ENCODE measurements around the gene ATP12A.

Gene ATP12A

DNA sequence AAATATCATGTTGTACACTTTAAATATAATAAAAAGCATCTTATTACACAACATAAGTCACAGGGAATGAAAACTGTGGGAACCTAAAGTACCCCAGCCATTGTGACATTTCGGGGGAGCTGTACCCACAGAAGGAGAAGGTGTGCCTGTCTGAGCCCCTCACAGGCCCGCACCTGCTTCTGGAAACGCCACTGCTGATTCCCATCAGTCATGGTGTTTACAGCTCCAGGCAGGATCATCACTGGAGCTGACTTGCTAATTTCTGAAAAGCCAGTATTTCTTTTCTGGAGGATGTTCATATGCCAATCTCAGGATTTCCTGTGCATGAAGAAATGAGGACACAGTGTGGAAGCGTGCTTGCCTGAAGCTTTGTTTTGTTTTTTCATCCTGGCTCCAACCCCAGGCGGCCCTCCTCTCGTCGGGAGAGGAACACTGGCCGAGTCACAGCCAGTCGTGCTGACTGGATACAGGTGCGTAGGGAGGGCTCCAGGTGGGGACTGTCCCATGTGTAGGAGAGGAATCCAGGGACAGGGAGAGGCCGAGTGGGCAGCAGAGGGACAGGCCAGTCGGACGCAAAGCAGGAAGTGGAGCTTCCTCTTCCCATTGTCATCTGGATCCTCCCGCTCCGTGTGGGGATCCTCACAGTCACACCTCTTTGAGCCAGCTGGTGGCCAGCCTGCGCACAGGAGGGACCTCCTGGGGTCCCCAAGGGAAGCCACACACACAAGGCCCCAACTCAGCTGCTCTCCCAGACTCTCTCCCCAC is 4.2 kb upstream of the ATP12A start:
- ChIA-PET CTCF (interaction anchor here (1.0 kb wide), 1 partner anchor 18 kb away, joined by 5 read pairs; no protein-coding TSS in a partner anchor), POLR2A (interaction anchor here (0.6 kb wide), 1 partner anchor 540 kb away, joined by 3 read pairs; no protein-coding TSS in a partner anchor)
- no peak for DNase-seq (ENCODE audit: extremely low spot score)
- TF ChIP-seq, protein P1, sequence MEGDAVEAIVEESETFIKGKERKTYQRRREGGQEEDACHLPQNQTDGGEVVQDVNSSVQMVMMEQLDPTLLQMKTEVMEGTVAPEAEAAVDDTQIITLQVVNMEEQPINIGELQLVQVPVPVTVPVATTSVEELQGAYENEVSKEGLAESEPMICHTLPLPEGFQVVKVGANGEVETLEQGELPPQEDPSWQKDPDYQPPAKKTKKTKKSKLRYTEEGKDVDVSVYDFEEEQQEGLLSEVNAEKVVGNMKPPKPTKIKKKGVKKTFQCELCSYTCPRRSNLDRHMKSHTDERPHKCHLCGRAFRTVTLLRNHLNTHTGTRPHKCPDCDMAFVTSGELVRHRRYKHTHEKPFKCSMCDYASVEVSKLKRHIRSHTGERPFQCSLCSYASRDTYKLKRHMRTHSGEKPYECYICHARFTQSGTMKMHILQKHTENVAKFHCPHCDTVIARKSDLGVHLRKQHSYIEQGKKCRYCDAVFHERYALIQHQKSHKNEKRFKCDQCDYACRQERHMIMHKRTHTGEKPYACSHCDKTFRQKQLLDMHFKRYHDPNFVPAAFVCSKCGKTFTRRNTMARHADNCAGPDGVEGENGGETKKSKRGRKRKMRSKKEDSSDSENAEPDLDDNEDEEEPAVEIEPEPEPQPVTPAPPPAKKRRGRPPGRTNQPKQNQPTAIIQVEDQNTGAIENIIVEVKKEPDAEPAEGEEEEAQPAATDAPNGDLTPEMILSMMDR (IDR thresholded peaks at IDR 0.05; ENCODE audit: control extremely low read depth, extremely low read depth, low read depth, missing control alignments): no peak

DNA sequence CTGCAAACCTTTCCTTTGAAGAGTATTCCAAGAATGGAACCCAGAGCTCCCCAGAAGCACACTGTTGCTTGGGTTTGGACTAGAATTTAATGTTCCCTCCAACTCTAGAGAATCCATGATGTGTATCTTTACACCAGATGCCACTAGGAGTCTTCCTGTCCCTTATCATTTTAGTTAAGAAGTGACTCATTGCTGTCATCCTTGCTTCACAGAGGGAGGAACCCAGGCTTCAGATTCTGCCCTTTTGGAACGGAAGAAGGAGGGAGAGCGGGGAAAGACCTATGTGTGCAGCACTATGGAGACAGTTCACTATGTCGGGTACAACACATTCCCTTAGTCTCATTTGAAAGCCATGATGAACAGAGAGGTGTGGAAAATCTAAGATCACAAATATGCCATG is 2.1 kb upstream of the ATP12A start:
- CTCF ChIA-PET: interaction anchor here (1.0 to 1.2 kb wide), 2 partner anchors 16 to 49 kb away, joined by 3 to 4 read pairs; no protein-coding TSS in a partner anchor
- DNase-seq (ENCODE audit: extremely low spot score): no peak
- TF ChIP-seq, protein P1 (IDR thresholded peaks at IDR 0.05; ENCODE audit: control extremely low read depth, extremely low read depth, low read depth, missing control alignments): no peak
- POLR2A ChIA-PET: no interaction called here

DNA sequence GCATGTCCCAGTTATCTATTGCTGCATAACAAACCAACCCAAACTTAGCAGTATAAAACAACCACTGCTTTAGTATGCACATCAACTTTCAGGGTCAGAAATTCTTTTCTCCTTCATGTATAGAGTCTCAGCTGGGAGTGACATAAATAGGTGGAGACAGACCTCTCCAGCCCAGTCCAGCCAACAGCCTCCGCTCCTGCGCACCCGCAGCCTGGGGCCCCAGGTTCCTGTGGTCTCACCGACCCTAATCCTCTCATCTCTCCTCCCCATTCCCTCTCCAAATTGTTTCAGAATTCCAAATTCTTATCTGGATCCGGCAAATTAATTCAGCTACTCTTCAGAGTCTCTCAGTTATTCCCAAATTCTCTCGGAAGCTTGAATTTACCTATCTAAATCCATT is 522 bp upstream of the ATP12A start:
- ChIA-PET POLR2A (no interaction called here), CTCF (interaction anchor here (4.5 kb wide), 1 partner anchor 13 kb away, joined by 43 read pairs; no protein-coding TSS in a partner anchor)
- TF ChIP-seq, protein P1 (IDR thresholded peaks at IDR 0.05; ENCODE audit: control extremely low read depth, extremely low read depth, low read depth, missing control alignments): no peak
- no peak for DNase-seq (ENCODE audit: extremely low spot score)

DNA sequence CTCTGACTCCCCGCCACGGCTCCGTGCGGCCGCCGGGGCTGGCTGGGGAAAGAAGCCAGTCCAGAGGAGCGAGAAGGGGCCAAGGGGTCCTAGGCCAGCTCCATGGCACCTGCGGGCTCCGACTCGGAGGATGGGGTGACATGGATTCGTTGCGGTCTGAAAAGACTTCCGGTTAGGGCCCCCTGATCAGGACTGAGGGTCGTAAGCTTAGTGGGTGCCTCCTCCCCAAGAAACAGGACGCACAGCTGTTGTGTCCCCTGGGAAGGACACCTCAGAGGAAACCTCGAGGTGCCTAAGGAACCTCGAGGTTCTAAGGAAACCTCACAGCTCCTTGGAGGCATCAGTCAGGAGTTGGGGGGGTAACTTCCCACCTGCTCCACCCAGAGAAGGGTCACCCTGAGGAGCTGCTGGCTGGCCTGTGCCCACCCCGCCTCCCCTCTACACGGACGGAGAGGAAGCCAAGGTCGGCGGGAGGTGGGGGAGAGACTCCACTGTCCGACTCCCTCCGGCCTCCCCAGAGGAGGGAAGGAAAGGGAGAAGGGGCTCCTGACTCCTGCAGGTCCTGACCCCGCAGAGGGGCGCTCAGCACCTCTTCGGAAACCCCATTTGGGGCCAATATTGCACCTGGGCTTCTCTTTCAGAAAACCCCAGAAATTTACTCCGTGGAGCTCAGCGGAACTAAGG is 855 bp downstream of the ATP12A start:
- TF ChIP-seq, protein P1 (IDR thresholded peaks at IDR 0.05; ENCODE audit: control extremely low read depth, extremely low read depth, low read depth, missing control alignments): no peak
- POLR2A ChIA-PET: no interaction called here
- CTCF ChIA-PET: interaction anchor here (1.3 to 4.5 kb wide), 3 partner anchors 11 to 314 kb away, joined by 3 to 43 read pairs (median 5); no protein-coding TSS in a partner anchor
- no peak for DNase-seq (ENCODE audit: extremely low spot score)

DNA sequence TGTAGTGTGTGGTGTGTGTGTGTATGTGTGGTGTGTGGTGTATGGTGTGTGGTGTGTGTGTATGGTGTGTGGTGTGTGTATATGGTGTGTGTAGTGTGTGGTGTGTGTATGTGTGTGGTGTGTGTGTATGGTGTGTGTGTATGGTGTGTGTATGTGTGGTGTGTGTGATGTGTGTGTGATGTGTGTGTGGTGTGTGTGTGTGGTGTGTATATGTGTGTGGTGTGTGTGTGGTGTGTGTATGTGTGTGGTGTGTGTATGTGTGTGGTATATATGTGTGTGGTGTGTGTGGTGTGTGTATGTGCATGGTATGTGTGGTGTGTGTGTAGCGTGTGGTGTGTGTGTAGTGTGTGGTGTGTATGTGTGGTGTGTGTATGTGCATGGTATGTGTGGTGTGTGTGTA is 1.7 kb downstream of the ATP12A start:
- no peak for DNase-seq (ENCODE audit: extremely low spot score)
- ChIA-PET POLR2A (no interaction called here), CTCF (interaction anchor here (1.3 to 4.5 kb wide), 8 partner anchors 10 to 313 kb away, joined by 3 to 43 read pairs (median 7); no protein-coding TSS in a partner anchor)
- TF ChIP-seq, protein P1 (IDR thresholded peaks at IDR 0.05; ENCODE audit: control extremely low read depth, extremely low read depth, low read depth, missing control alignments): no peak

DNA sequence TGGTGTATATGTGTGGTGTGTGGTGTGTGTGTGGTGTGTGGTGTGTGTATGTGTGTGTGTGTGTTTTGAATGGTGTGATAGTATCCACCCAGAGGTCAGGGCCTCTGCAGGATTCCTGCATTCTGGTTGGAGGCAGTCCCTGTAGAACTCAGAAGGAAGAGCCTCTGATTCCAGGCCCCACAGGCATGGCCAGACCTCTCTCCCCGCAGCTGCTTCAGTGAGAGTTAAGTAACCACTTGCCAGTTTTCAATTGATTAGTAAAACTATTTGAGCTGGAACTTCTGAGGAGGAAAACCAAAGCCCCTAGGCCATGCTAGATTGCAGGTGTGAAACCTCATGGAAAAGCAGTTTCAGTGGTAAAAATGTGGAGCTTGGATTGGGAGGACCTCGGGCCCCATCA is 2.1 kb downstream of the ATP12A start:
- DNase-seq (ENCODE audit: extremely low spot score): no peak
- CTCF ChIA-PET: interaction anchor here (0.9 to 4.5 kb wide), 18 partner anchors 10 to 314 kb away, joined by 3 to 43 read pairs (median 6); no protein-coding TSS in a partner anchor
- POLR2A ChIA-PET: no interaction called here
- TF ChIP-seq, protein P1 (IDR thresholded peaks at IDR 0.05; ENCODE audit: control extremely low read depth, extremely low read depth, low read depth, missing control alignments): no peak
